AG09309 (cell line): ENCODE data around the gene COMMD8.

Experiments used
- DNase-seq: peaks from one replicate; pipeline ENCODE4 v3.0.0-alpha.2; 2010; ENCODE audit warnings: low read depth
- H3K4me3 ChIP-seq: 2 replicates; pipeline ENCODE4 v1.5.1; 2011; ENCODE audit warnings: mild to moderate bottlenecking, low read depth, low read length, moderate library complexity; ENCODE audit not compliant: control insufficient read depth
- TF ChIP-seq, protein P1 (sequence below): IDR thresholded peaks from 2 replicates; pipeline ENCODE4 v1.5.1; 2011; ENCODE audit warnings: mild to moderate bottlenecking, low read depth, low read length, inconsistent platforms; ENCODE audit not compliant: insufficient read depth, control insufficient read depth; ENCODE audit errors: missing control alignments

COMMD8 gene

DNA sequence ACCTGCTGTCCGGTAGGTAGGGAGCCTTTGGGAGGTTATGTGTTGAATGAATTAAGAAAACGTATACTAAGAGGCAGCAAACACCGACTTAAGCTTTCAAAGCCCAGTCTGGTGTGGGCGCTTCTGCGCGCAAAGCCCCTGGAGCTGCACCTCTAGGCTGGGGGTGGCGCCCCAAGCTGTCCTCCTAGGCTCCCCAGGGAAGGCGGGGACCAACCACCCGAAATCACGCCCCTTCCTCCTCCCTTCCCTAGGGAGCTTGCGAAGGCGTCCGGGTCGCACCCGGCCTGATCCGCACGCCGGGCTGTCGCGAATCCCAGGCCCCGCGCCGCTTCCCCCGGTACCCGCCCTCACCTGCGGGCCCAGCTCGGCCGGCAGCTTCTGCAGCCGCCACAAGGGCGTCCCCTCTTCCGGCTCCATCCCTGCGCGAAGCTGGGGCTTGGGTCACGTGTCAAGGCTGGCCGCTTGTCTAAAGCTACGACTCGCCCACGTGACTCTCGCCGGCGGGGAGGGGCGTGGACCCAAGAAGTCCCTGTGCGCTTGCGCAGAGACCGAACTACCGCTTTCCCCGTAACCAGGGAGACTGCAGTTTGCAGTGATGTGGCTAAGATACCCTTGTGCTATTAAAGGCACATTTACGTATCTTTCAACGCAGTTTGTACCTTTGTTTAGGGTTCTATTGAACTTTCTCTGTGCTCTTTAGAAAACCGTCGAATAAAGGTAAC lies at the start of gene COMMD8:
Gene COMMD8 (minus strand): TSS at position 468 of the 722 bp plus-strand sequence. CDS start 51 bp downstream, at position 417.
- DNase-seq: peak; percentile 75
- TF ChIP-seq, protein P1, sequence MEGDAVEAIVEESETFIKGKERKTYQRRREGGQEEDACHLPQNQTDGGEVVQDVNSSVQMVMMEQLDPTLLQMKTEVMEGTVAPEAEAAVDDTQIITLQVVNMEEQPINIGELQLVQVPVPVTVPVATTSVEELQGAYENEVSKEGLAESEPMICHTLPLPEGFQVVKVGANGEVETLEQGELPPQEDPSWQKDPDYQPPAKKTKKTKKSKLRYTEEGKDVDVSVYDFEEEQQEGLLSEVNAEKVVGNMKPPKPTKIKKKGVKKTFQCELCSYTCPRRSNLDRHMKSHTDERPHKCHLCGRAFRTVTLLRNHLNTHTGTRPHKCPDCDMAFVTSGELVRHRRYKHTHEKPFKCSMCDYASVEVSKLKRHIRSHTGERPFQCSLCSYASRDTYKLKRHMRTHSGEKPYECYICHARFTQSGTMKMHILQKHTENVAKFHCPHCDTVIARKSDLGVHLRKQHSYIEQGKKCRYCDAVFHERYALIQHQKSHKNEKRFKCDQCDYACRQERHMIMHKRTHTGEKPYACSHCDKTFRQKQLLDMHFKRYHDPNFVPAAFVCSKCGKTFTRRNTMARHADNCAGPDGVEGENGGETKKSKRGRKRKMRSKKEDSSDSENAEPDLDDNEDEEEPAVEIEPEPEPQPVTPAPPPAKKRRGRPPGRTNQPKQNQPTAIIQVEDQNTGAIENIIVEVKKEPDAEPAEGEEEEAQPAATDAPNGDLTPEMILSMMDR: peak; percentile 17
- H3K4me3 ChIP-seq: peak within 1 kb of the TSS; percentile 95

DNA sequence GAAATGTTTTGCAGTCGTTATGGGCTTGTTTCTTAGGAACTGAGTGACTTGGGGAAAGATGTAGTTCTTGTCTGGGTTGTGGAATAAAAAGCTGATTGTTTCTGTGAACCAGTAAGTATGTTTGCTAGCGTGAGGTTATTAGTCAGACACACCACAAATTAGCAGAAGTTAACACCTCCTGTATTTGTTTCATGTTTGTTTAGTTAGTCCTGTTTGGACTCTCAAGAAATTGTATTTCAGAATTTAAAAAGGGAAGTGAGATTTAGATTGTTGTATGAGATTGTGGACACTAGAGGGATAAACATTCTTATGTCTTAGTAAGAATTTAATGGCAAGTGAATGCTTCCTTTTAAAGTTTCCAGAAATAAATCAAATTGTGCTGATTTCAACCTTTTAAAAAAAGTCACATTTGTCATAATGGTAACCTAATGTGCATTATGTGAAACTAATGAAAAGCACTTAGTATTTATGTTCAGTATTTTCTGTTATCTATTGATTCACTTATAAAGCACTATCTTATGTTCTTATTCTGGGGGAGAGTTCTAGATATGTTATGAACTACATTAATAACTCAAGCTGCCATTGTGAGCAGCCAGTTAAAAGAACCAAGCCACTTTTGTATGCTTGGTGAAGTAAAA lies 47.1 kb upstream of the COMMD8 start:
- no peak for DNase-seq
- TF ChIP-seq, protein P1: peak; percentile 10

DNA sequence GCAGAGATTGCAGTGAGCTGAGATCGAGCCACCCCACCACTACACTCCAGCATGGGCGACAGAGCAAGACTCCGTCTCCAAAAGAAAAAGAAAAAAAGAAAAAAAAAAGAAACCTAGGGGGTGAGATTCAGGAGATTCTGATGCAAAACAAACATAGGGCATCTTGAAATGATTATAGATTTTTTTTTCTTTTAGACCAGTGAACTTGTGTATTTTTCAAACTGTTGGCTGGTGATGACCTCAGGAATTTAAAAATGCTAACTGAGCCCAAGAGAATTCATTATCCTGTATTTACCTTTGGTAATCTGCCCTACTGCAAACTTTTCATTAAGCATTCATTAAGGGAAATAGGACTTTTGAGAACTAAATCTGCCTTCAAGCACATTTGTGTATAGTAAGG lies 42.2 kb upstream of the COMMD8 start:
- no peak overlapping the region for H3K4me3 ChIP-seq
- TF ChIP-seq, protein P1: no peak
- DNase-seq: no peak

More for the DNA sequence above, 47.1 kb upstream of the COMMD8 start:
- no peak overlapping the region for H3K4me3 ChIP-seq

DNA sequence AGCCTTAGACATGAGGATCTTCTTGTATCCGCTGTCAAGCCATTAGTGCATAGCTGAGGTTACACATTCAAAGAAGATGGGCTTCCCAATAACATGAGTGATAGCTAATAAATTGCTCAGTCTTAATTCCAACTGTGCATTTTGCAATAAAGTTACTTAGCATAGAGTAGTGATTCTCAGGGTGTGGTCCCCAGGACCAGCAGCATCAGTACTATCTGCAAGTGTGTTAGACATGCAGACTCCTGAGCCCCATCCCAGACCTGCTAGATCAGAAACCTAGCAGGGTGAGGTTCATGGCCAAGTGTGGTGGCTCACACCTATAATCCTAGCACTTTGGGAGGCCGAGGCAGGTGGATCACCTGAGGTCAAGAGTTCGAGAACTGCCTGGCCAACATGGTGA lies 41.6 kb upstream of the COMMD8 start:
- DNase-seq: no peak
- TF ChIP-seq, protein P1: no peak
- H3K4me3 ChIP-seq: no peak overlapping the region

DNA sequence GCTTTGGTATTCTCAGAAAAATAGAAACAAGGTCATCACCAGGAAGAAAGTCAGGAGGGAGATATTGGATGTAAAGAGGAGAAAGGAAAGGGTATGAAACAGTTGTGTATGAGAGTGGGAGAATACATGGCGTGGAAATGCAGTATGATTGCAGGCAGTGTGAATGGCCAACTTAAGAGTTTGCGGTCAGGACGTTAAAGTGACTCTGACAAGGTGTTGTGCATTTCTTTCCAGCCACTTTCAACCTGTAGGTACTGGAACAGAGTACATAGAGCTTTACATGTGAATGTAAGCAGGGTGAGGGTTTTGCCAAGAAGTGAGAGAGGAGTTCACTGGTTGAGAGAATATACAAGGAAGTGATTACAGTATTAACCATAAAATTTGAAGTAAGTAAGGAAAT lies 37.3 kb upstream of the COMMD8 start:
- no peak overlapping the region for H3K4me3 ChIP-seq
- TF ChIP-seq, protein P1: no peak
- DNase-seq: no peak

DNA sequence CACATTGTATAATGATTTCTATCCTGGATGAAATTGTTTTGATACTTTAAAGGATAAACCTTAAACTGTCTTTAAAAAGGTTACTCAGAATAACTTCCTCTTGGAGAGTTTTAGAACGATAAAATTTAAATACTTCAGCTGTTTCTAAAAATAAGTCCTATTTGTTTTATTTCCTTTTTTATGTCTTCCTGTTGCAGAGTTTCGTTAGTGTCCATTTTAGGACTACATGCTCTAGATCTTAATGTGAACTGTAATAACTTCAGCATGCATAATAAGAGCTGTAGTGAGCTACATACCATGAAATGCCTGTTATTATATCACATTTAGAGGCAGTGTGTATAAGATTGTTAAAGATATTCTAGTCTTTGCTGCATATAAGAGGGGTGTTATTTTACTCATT lies 36.2 kb upstream of the COMMD8 start:
- TF ChIP-seq, protein P1: no peak
- DNase-seq: no peak
- no peak overlapping the region for H3K4me3 ChIP-seq

DNA sequence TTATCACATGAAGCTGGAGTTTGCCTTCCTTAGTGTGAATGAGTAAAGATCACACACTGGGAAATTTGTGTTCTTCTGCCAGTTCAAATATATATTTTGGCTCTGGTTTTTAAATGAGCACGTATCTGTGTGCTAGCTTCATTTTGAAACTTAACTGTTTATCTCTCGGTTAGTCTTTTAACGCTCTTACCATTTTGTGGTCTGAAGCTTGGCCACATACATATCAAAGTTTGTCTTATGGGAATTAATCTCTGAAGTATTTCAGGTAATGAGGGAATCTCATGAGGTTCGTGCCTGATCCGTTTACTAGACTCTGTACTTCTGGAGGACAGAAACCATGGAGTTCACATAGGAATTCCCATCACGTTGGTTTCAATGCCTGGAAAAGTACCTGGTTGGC lies 35.4 kb upstream of the COMMD8 start:
- no peak for DNase-seq
- H3K4me3 ChIP-seq: no peak overlapping the region
- TF ChIP-seq, protein P1: no peak
